NT2/D1 (cell line): Measurements from ENCODE around the gene FAM3D.

ENCODE experiments used
- DNase-seq: peaks from one replicate; pipeline ENCODE4 v3.0.0-alpha.2; 2011; ENCODE audit warnings: low read depth, low spot score
- H3K27me3 ChIP-seq: 2 replicates; pipeline ENCODE4 v1.6.0; 2011; ENCODE audit warnings: mild to moderate bottlenecking; ENCODE audit not compliant: insufficient read length, insufficient read depth
- H3K36me3 ChIP-seq: 2 replicates; pipeline ENCODE4 v1.6.1; 2011; ENCODE audit warnings: mild to moderate bottlenecking, low read length, mixed read lengths; ENCODE audit not compliant: insufficient read depth, insufficient read length
- H3K4me1 ChIP-seq: 2 replicates; pipeline ENCODE4 v1.5.1; 2011; ENCODE audit not compliant: insufficient read depth, insufficient read length
- H3K4me3 ChIP-seq: 2 replicates; pipeline ENCODE4 v1.5.1; 2011; ENCODE audit warnings: low read depth; ENCODE audit not compliant: insufficient read length
- H3K9ac ChIP-seq: 2 replicates; pipeline ENCODE4 v1.6.0; 2011; ENCODE audit warnings: low read depth; ENCODE audit not compliant: insufficient read length
- H3K9me3 ChIP-seq: 2 replicates; pipeline ENCODE4 v1.5.1; 2011; ENCODE audit warnings: mild to moderate bottlenecking, low read length; ENCODE audit not compliant: insufficient read depth
- SUZ12 ChIP-seq: IDR thresholded peaks from 2 replicates; pipeline ENCODE4 v1.6.1; 2011; ENCODE audit not compliant: insufficient read length, insufficient read depth; ENCODE audit errors: extremely low read depth
- YY1 ChIP-seq: IDR thresholded peaks from 2 replicates; pipeline ENCODE4 v1.6.1; 2011; ENCODE audit not compliant: insufficient read length, insufficient read depth
- ZNF274 ChIP-seq: IDR thresholded peaks from 2 replicates; pipeline ENCODE4 v1.6.1; 2011; ENCODE audit warnings: mild to moderate bottlenecking, low read depth, low read length

The FAM3D gene

GRCh38 chr3:58630076-58630709 is 36.4 kb downstream of the FAM3D start:
- Histone ChIP-seq H3K27me3 (no peaks in the 10 kb centered on the region), H3K9ac (no peak overlapping the region), H3K4me1 (peaks cover 5% of the 10 kb centered on the region), H3K36me3 (no peaks in the 10 kb centered on the region), H3K9me3 (no peaks in the 10 kb centered on the region), H3K4me3 (no peak overlapping the region)
- TF ChIP-seq ZNF274 (no peak), YY1 (no peak), SUZ12 (no peak)
- DNase-seq, result peak; percentile 59

DNA sequence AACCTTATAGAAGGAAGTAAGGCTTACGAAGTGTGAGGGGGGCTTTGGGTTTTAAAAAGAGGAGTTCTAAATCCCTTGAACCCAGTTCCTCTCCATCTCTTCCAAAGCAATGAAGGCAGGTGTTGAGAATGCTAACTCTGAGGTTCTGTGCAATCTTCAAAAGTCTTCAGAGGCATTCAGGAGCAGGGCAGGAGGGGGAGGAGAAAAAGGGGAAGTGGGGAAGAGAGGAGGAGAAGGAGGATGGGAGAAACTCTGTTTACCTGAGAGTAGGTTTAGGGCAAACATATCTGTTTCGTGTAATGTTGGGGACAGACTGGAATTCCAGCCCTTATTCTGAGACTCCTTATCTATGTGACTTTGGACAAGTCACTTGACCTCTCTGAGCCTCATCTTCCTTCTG is 36.9 kb downstream of the FAM3D start:
- Histone ChIP-seq H3K9me3 (no peaks in the 10 kb centered on the region), H3K4me3 (no peak overlapping the region), H3K9ac (no peak overlapping the region), H3K4me1 (peaks cover 6% of the 10 kb centered on the region), H3K27me3 (no peaks in the 10 kb centered on the region), H3K36me3 (no peaks in the 10 kb centered on the region)
- DNase-seq, result no peak
- TF ChIP-seq SUZ12 (no peak), YY1 (no peak), ZNF274 (no peak)

DNA sequence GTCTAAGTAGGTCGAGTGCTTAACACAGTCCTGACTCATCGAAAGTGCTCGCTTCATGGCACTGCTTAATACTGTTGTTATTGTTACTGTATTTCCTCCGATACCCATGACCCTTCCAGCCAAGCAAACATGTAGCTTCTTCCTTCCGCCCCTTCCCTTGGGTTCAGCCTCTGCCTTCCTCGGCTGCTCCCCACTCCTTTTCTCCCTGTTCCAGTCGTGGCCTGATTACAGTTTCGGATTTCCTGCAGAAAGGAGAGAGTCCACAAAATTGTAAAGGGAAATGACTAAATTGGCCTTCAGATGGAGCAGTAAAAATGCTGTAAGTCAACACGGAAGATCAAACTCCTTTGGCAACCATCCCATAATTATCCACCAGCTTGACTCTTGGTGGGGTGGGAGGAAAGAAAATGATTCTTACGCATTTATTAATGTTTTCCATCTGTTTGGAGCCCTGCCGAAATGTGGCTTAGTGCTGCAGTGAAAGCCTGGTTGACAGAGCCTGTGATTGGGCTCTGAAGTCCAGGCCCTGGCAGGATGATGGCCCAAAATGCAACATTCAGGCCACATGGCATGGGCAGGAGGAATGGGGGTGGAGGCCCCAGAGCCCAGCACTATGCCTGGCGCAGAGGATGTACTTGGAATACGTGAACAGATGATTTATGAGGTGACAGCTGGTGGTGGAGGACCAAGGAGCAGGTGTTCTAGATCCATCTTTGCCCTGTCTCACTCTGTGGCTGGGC is 37.6 kb downstream of the FAM3D start:
- Histone ChIP-seq H3K27me3 (no peaks in the 10 kb centered on the region), H3K4me1 (peaks cover 6% of the 10 kb centered on the region), H3K4me3 (no peak overlapping the region), H3K9me3 (no peaks in the 10 kb centered on the region), H3K36me3 (no peaks in the 10 kb centered on the region), H3K9ac (no peak overlapping the region)
- DNase-seq, result no peak
- TF ChIP-seq YY1 (no peak), ZNF274 (no peak), SUZ12 (no peak)

GRCh38 chr3:58627941-58628340 is 38.6 kb downstream of the FAM3D start:
- Histone ChIP-seq H3K4me1 (peaks cover 6% of the 10 kb centered on the region), H3K9me3 (no peaks in the 10 kb centered on the region), H3K9ac (no peak overlapping the region), H3K36me3 (no peaks in the 10 kb centered on the region), H3K4me3 (no peak overlapping the region), H3K27me3 (no peaks in the 10 kb centered on the region)
- DNase-seq, result no peak
- TF ChIP-seq YY1, result no peak
- TF ChIP-seq ZNF274, result no peak
- no peak for TF ChIP-seq SUZ12

DNA sequence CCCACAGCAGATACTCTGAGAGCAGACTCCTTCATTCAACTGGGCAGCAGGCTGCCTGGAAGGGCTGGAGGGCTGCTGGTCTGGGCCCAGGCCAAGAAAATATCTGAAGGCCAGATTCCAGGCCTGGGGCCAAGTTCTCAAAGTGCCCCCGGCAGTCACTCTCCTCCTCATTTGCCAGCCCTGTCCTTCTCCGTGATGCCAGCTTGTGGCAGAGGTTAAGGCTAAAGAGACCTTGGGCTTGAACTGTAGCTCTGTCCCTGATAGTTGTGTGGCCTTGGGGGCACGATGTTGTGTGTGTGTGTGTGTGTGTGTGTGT is 39.0 kb downstream of the FAM3D start:
- Histone ChIP-seq H3K9me3 (no peaks in the 10 kb centered on the region), H3K36me3 (no peaks in the 10 kb centered on the region), H3K4me3 (no peak overlapping the region), H3K27me3 (no peaks in the 10 kb centered on the region), H3K9ac (no peak overlapping the region), H3K4me1 (peaks cover 9% of the 10 kb centered on the region)
- DNase-seq, result no peak
- TF ChIP-seq ZNF274 (no peak), SUZ12 (no peak)

DNA sequence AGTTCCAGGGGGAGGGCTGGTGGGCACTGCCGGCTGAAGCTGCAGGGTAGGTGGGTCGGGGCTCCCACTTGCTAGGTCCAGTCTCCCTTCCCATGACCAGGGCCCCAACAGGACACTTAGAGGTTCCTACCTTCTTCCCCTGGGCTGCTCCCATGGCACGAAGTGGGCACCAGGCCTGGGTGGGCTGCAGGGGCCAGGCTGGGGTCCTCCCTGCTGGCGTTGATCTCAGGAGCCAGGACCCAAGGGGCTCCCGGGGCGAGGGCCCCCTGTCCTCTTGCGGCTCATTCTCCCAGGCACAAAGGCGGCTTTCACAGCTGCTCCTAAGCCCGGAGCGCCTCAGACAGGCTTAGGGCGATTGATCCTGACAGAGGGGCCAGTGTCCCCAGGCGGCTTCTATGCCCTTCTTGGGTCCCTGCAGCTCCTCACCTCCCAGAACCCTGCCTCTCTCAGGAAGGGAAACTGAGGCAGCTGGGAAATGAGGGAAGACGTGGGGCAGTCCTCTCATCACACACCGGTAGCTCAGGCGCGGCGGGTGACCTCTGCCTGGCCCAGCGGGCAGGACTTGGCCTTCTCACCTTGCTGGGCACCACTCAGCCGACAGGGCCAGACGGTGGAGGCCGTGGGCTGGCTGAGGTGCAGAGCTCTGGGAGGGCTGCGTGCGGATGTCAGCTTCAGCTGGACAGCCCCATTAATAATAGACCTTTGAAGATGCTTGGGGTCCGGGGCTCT is 39.6 kb downstream of the FAM3D start:
- H3K9ac ChIP-seq, result no peak overlapping the region
- no peaks in the 10 kb centered on the region for H3K27me3 ChIP-seq
- no peak overlapping the region for H3K4me3 ChIP-seq
- peaks cover 9% of the 10 kb centered on the region for H3K4me1 ChIP-seq
- H3K9me3 ChIP-seq, result no peaks in the 10 kb centered on the region
- DNase-seq, result no peak
- no peak for TF ChIP-seq ZNF274
- TF ChIP-seq YY1, result no peak
- no peak for TF ChIP-seq SUZ12
- H3K36me3 ChIP-seq, result no peaks in the 10 kb centered on the region

DNA sequence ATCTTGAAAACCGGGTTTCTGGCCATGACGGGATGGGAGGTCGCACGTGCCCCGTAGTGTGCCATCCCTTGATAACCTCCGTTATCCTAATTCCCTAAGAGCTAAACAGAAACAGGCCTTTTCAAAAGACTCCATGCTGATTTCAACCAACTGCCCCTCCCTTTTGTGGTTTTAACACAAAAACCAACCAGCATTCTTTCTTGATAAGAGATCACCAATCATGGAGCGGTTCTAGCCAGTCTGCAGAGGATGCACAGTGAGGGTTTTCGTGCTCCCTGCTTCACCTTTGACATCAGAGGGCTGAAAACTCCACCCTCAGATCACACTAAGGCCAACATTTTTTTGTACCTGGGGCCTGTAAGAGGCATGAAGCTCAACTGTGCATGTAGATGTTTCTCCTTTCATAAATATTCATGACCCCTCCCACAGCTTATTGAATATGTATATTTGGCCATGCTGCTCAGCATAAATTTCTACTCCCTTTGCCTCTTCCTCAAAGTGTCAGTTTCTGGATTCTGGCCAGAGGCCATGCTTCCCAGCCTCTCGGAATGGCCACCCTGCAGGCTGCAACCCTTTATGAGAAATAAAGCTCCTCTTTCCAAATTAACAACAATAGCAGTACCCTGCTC is 41.3 kb downstream of the FAM3D start:
- no peak overlapping the region for H3K9ac ChIP-seq
- TF ChIP-seq SUZ12 (no peak), ZNF274 (no peak), YY1 (no peak)
- H3K27me3 ChIP-seq, result no peaks in the 10 kb centered on the region
- peaks cover 15% of the 10 kb centered on the region for H3K4me1 ChIP-seq
- H3K9me3 ChIP-seq, result no peaks in the 10 kb centered on the region
- DNase-seq, result no peak
- H3K4me3 ChIP-seq, result no peak overlapping the region
- no peaks in the 10 kb centered on the region for H3K36me3 ChIP-seq
